CD4-positive, alpha-beta T cell (primary cell): ENCODE data around the gene BACE2. TPM values are rescaled to one million over a fixed set of nuclear protein-coding genes. Genes with fewer than 3 reads are reported as not detected.

Experiments used
- ATAC-seq: fragments of 200-7000 bp; cut with Tn5 transposase; one replicate; pipeline ENCODE4 v1.10.0; 2022; ENCODE audit warnings: mild to moderate bottlenecking; ENCODE audit not compliant: poor library complexity
- CTCF ChIA-PET: fragments of 350-600 bp; sonication (Branson Sonifier 250); formaldehyde crosslinking; loops from one replicate; lab custom pipeline; 2021; ENCODE audit warnings: antibody characterized with exemption, inconsistent platforms; lab: Charles Lee
- POLR2A ChIA-PET: fragments of 350-600 bp; sonication (Branson Sonifier 250); formaldehyde crosslinking; loops from one replicate; lab custom pipeline; 2021; ENCODE audit warnings: antibody characterized with exemption, inconsistent platforms; lab: Charles Lee
- DNase-seq, 14 experiments: peaks; one replicate each; pipeline ENCODE4 v3.0.0-alpha.2; 2013 to 2020; ENCODE audit warnings: mixed read lengths in 2 of 14
- H3K27ac ChIP-seq, 2 donors: one replicate each; pipeline versions ENCODE4 v1.5.1 to v1.7.0; 2013; ENCODE audit warnings: low read length in 2 of 2, low read depth in 1 of 2, mild to moderate bottlenecking in 1 of 2
- H3K27me3 ChIP-seq, 2 experiments: 1 replicate in 1 of 2; 2 replicates in 1 of 2; pipeline versions ENCODE4 v1.6.1 to v1.7.0; 2013; ENCODE audit warnings: low read length in 2 of 2, control low read depth in 1 of 2, mild to moderate bottlenecking in 1 of 2, moderate library complexity in 1 of 2; ENCODE audit not compliant: insufficient read depth in 2 of 2, control insufficient read depth in 1 of 2
- H3K36me3 ChIP-seq: one replicate; pipeline ENCODE4 v1.6.1; 2013; ENCODE audit warnings: low read length, control low read depth; ENCODE audit not compliant: insufficient read depth
- H3K4me1 ChIP-seq: one replicate; pipeline ENCODE4 v1.6.1; 2013; ENCODE audit warnings: low read length, control low read depth; ENCODE audit not compliant: insufficient read depth
- H3K4me3 ChIP-seq: one replicate; pipeline ENCODE4 v1.5.1; 2013; ENCODE audit warnings: mild to moderate bottlenecking, low read length, moderate library complexity
- H3K9me3 ChIP-seq, 2 experiments: 1 replicate in 1 of 2; 2 replicates in 1 of 2; pipeline versions ENCODE4 v1.6.1 to v1.7.0; 2013; ENCODE audit warnings: low read length in 2 of 2, mild to moderate bottlenecking in 2 of 2, control low read depth in 1 of 2, moderate library complexity in 1 of 2; ENCODE audit not compliant: control insufficient read depth in 1 of 2, insufficient read depth in 1 of 2
- H3K27ac Mint-ChIP-seq: one replicate; pipeline ENCODE4 v1.8.0; 2020; ENCODE audit warnings: mixed read lengths
- H3K27me3 Mint-ChIP-seq: one replicate; pipeline ENCODE4 v1.8.0; 2021; ENCODE audit warnings: mixed read lengths
- H3K36me3 Mint-ChIP-seq: one replicate; pipeline ENCODE4 v1.8.0; 2021; ENCODE audit warnings: low read depth, mixed read lengths
- H3K4me1 Mint-ChIP-seq: one replicate; pipeline ENCODE4 v1.8.0; 2021; ENCODE audit warnings: low read depth, mixed read lengths
- H3K4me3 Mint-ChIP-seq: one replicate; pipeline ENCODE4 v1.8.0; 2020; ENCODE audit warnings: mild to moderate bottlenecking, mixed read lengths
- H3K9me3 Mint-ChIP-seq: one replicate; pipeline ENCODE4 v1.8.0; 2020; ENCODE audit warnings: mixed read lengths
- CTCF ChIP-seq: fragments of 200-600 bp; IDR thresholded peaks from one replicate; pipeline ENCODE4 v1.8.0; 2022; ENCODE audit warnings: antibody characterized with exemption, mild to moderate bottlenecking
- intact Hi-C, 2 experiments: fragments of 100-400 bp; cut with DNase I in 1 of 2; cut with micrococcal nuclease in 1 of 2; formaldehyde crosslinking; loops; one replicate each; pipeline versions ENCODE4 v1.15.1 to v1.9.0; 2023 to 2025; cut with DNase I, micrococcal nuclease
- total RNA-seq, 174 experiments: library from RNA in 2 of 174; stranded (reverse) in 2 of 174; gene quantifications; one replicate each; pipeline ENCODE4 v1.2.3 and lab custom pipeline; 2021 to 2026

BACE2 gene
- total RNA-seq, 2 experiments from 2014 or later: 0.16 TPM; not detected in 1

GRCh38 chr21:41130883-41131282 lies 37.1 kb upstream of the BACE2 start:
- intact Hi-C loops: loop anchor here in 1 of 2 experiments (10.0 kb wide), 2 partner anchors 986 to 1616 kb away; no protein-coding TSS in a partner anchor
- no peak for TF ChIP-seq CTCF
- Histone ChIP-seq H3K36me3 (no peaks in the 10 kb centered on the region), H3K27me3 (peaks cover 0 to 5% of the 10 kb centered on the region in 2 experiments), H3K4me1 (no peaks in the 10 kb centered on the region), H3K27ac (no peak overlapping the region), H3K4me3 (no peak overlapping the region), H3K9me3 (peaks cover 0 to 9% of the 10 kb centered on the region in 2 experiments)
- no peaks in the 10 kb centered on the region for H3K36me3 Mint-ChIP-seq
- no peak overlapping the region for H3K4me3 Mint-ChIP-seq
- DNase-seq (no peak), ATAC-seq (no peak)
- no peaks in the 10 kb centered on the region for H3K4me1 Mint-ChIP-seq
- ChIA-PET POLR2A (no interaction called here), CTCF (no interaction called here)
- H3K9me3 Mint-ChIP-seq: peaks cover 6% of the 10 kb centered on the region
- H3K27me3 Mint-ChIP-seq: peaks cover 16% of the 10 kb centered on the region
- no peak overlapping the region for H3K27ac Mint-ChIP-seq

- Mint-ChIP-seq H3K4me1 (no peaks in the 10 kb centered on the region), H3K9me3 (peaks cover 4% of the 10 kb centered on the region), H3K27me3 (peaks cover 9% of the 10 kb centered on the region), H3K27ac (no peak overlapping the region), H3K36me3 (no peaks in the 10 kb centered on the region), H3K4me3 (no peak overlapping the region)
- no peaks in the 10 kb centered on the region for H3K36me3 ChIP-seq
- no peak for TF ChIP-seq CTCF
- no peaks in the 10 kb centered on the region for H3K27me3 ChIP-seq
- CTCF ChIA-PET: no interaction called here
- POLR2A ChIA-PET: no interaction called here
- no peaks in the 10 kb centered on the region for H3K4me1 ChIP-seq
- no peak for ATAC-seq
- H3K4me3 ChIP-seq: no peak overlapping the region
- H3K27ac ChIP-seq: no peak overlapping the region
- intact Hi-C loops: loop anchor here in 1 of 2 experiments (10.0 kb wide), 2 partner anchors 989 to 1619 kb away; no protein-coding TSS in a partner anchor
- H3K9me3 ChIP-seq: no peaks in the 10 kb centered on the region
- DNase-seq: peak in 1 of 14 experiments; percentile 7
Measured at GRCh38 chr21:41133874-41134522, 34.0 kb upstream of the BACE2 start.

GRCh38 chr21:41135746-41136145 lies 32.2 kb upstream of the BACE2 start:
- no peaks in the 10 kb centered on the region for H3K4me1 Mint-ChIP-seq
- H3K27me3 Mint-ChIP-seq: peaks cover 12% of the 10 kb centered on the region
- no peak overlapping the region for H3K27ac ChIP-seq
- no peaks in the 10 kb centered on the region for H3K4me1 ChIP-seq
- no peaks in the 10 kb centered on the region for H3K36me3 Mint-ChIP-seq
- H3K27me3 ChIP-seq: no peaks in the 10 kb centered on the region
- DNase-seq (no peak), ATAC-seq (no peak)
- no peaks in the 10 kb centered on the region for H3K9me3 ChIP-seq
- H3K36me3 ChIP-seq: no peaks in the 10 kb centered on the region
- POLR2A ChIA-PET: no interaction called here
- no peak overlapping the region for H3K4me3 ChIP-seq
- no peak overlapping the region for H3K27ac Mint-ChIP-seq
- intact Hi-C loops: loop anchor here in 1 of 2 experiments (10.0 kb wide), 2 partner anchors 991 to 1621 kb away; no protein-coding TSS in a partner anchor
- CTCF ChIA-PET: no interaction called here
- TF ChIP-seq CTCF: no peak
- H3K9me3 Mint-ChIP-seq: no peaks in the 10 kb centered on the region
- no peak overlapping the region for H3K4me3 Mint-ChIP-seq
